ENCODE measurements around the gene DNAI7. TPM values are rescaled to one million over a fixed set of nuclear protein-coding genes. Genes with fewer than 3 reads are reported as not detected.

DNAI7 gene
- total and polyA plus RNA-seq, 4 donors, result 0.07 to 0.17 (median 0.14) TPM; not detected in 1

GRCh38 chr12:25186038-25186787 lies 8.7 kb downstream of the DNAI7 start:
- no peak overlapping the region for H3K27ac ChIP-seq (ENCODE audit: low read depth in 1 of 2, low read length in 2 of 2)
- H3K4me3 ChIP-seq (ENCODE audit: low read depth in 1 of 3, low read length in 3 of 3), result no peak overlapping the region
- 87% methylated on average over 4 of the region's 4 CpGs for WGBS

More at GRCh38 chr12:25186038-25186787, 8.7 kb downstream of the DNAI7 start:
- TF ChIP-seq NR2F2 (IDR thresholded peaks at IDR 0.05) (no peak), GABPA (IDR thresholded peaks at IDR 0.05 in 1 of 2, conservative IDR thresholded peaks at IDR 0.05 in 1 of 2) (no peak), ATF3 (IDR thresholded peaks at IDR 0.05) (no peak), SP1 (IDR thresholded peaks at IDR 0.05) (no peak), EGR1 (IDR thresholded peaks at IDR 0.05; ENCODE audit: low read depth in 2 of 2) (no peak), RXRA (IDR thresholded peaks at IDR 0.05) (no peak), FOXA1 (IDR thresholded peaks at IDR 0.05) (no peak), REST (IDR thresholded peaks at IDR 0.05) (no peak), CTCF (IDR thresholded peaks at IDR 0.05; ENCODE audit: low read depth, low read length, missing input control) (no peak), HNF4G (IDR thresholded peaks at IDR 0.05) (no peak), HNF4A (conservative IDR thresholded peaks at IDR 0.05) (no peak), RAD21 (IDR thresholded peaks at IDR 0.05) (no peak), FOXA2 (IDR thresholded peaks at IDR 0.05) (no peak), ZBTB33 (IDR thresholded peaks at IDR 0.05) (no peak), YY1 (IDR thresholded peaks at IDR 0.05) (no peak), JUND (IDR thresholded peaks at IDR 0.05) (no peak), TAF1 (conservative IDR thresholded peaks at IDR 0.05) (no peak), MAX (IDR thresholded peaks at IDR 0.05) (no peak)
- Histone ChIP-seq H3K4me1 (ENCODE audit: control insufficient read depth in 4 of 4, insufficient read depth in 4 of 4, low read length in 3 of 4) (peaks cover 0 to 3% (median 0%) of the 10 kb centered on the region in 4 donors), H3K27me3 (ENCODE audit: control insufficient read depth in 4 of 4, insufficient read depth in 4 of 4, low read length in 3 of 4) (no peaks in the 10 kb centered on the region), H3K9me3 (ENCODE audit: control insufficient read depth in 4 of 4, low read length in 3 of 4) (no peaks in the 10 kb centered on the region), H3K9ac (ENCODE audit: low read depth in 1 of 2, low read length in 2 of 2) (no peak overlapping the region), H3K36me3 (ENCODE audit: control insufficient read depth in 4 of 4, insufficient read depth in 3 of 4, low read depth in 1 of 4, low read length in 3 of 4) (no peaks in the 10 kb centered on the region)
- no peak for DNase-seq (ENCODE audit: low spot score)

All from liver (tissue), 9 donors.